GM12801 (cell line): ENCODE measurements around the gene TMEM208.

Experiments
- TF ChIP-seq, protein P1 (sequence below): IDR thresholded peaks from one replicate; pipeline ENCODE4 v1.5.1; 2011; ENCODE audit warnings: control low read depth; ENCODE audit not compliant: insufficient read length; ENCODE audit errors: extremely low read depth

The TMEM208 gene

DNA sequence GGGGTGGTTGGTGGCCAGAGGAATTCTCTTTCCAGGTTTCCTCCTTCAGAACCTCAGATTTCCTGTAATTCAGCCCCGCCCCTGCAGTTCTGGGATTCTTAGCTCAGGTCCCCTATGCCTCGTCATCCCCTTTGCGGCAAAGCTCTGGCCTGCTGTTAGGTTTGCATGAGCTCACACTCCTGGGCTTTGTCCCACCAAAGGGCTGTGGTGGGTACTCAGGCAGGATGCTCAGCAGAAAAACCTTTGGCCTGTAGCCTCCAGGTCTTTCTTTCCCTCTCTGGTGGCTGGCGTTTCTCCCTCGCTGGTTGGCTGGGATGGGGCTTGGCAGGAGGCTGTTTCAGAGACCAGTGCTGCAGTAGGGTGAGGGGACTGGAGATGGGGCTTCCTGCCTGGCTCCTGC is 42.8 kb downstream of the TMEM208 start:
- TF ChIP-seq, protein P1, sequence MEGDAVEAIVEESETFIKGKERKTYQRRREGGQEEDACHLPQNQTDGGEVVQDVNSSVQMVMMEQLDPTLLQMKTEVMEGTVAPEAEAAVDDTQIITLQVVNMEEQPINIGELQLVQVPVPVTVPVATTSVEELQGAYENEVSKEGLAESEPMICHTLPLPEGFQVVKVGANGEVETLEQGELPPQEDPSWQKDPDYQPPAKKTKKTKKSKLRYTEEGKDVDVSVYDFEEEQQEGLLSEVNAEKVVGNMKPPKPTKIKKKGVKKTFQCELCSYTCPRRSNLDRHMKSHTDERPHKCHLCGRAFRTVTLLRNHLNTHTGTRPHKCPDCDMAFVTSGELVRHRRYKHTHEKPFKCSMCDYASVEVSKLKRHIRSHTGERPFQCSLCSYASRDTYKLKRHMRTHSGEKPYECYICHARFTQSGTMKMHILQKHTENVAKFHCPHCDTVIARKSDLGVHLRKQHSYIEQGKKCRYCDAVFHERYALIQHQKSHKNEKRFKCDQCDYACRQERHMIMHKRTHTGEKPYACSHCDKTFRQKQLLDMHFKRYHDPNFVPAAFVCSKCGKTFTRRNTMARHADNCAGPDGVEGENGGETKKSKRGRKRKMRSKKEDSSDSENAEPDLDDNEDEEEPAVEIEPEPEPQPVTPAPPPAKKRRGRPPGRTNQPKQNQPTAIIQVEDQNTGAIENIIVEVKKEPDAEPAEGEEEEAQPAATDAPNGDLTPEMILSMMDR = no peak

DNA sequence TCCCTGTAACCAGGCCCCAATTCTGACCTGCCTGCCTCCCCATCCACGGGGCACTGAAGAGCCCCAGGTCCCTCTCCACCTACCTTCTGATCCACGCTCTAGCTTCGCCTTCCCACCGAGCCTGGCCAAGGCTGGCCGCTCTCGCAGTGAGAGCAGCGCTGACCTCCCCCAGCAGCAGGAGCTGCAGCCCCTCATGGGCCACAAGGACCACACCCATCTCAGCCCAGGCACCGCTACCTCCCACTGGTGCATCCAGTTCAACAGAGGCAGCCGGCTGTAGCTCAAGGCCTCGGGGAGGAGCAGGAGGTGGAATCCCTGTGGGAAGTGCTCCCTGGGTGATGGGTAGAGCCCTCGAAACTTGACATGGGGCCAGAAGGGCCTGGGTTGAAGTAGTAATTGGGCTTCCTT is 44.0 kb downstream of the TMEM208 start:
- TF ChIP-seq, protein P1 = no peak

DNA sequence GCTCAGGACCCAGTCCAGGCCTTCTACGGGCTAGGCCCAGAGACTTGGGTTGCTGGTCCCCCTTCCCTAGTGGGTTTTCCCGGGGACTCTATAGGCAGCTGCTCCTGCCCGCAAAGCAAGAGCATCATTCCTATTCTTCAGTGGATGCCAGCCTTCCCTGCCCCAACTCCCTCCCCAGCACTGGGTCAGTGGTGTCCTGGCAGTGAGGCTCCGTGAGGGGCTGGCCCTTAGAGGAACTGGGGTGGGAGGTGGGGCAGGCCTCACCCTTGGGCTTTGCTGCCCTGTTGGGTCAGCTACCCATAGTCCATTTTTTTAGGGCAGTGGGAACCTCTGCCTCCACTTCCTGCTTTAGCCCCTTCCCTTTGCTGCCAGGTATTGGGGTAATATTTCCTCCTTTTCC is 44.5 kb downstream of the TMEM208 start:
- TF ChIP-seq, protein P1 = no peak

DNA sequence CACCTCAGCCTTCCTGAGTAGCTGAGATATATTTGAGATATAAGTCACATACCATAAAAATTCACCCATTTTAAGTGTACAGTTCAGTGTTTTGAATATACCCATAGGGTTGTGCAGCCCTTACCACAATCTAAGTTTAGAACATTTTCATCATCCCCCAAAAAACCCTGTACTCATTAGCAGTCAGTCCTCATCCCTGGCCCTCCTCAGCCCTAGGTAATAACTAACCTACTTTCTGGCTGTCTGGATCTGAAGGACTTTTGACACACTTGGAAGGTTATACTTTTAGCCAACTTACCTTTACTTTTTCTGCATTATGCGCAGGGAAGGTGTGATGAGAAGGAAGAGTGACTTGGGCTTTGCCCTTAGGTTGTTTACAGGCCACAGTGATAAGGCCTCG is 48.4 kb downstream of the TMEM208 start:
- TF ChIP-seq, protein P1 = no peak

DNA sequence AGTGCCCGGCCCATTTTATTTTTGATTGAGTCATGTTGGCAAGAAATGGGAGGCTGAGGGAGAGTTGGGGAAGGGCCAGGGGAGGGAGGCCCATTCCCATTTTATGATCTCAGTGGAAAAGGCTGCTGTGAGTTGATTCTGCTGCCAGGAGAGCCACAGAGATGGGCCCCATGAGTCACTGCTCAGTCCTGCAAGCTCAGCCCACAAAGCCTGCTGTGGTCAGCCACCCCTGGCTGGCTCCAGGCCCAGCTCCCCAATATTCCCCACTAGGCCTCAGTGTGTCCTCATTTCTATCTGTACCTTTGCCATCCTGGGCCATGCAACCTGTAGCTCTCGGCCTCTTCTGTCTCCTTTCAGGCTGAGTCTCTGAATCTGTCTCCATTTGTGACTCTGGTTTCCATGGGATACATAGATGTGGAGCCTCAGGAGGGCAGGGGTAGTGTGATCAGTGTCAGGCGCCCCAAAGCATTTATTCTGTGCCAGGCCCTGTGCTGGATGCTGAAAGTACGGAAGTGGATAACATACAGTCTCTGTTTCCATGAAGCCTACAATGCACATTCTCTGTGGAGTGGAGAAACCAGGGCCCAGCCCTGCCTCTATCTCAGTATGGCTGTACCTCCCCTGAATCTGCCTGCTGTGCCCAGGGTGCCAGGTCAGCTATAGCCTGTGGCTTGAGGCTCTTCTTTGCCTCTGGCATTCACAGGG is 50.5 kb downstream of the TMEM208 start:
- TF ChIP-seq, protein P1 = no peak

DNA sequence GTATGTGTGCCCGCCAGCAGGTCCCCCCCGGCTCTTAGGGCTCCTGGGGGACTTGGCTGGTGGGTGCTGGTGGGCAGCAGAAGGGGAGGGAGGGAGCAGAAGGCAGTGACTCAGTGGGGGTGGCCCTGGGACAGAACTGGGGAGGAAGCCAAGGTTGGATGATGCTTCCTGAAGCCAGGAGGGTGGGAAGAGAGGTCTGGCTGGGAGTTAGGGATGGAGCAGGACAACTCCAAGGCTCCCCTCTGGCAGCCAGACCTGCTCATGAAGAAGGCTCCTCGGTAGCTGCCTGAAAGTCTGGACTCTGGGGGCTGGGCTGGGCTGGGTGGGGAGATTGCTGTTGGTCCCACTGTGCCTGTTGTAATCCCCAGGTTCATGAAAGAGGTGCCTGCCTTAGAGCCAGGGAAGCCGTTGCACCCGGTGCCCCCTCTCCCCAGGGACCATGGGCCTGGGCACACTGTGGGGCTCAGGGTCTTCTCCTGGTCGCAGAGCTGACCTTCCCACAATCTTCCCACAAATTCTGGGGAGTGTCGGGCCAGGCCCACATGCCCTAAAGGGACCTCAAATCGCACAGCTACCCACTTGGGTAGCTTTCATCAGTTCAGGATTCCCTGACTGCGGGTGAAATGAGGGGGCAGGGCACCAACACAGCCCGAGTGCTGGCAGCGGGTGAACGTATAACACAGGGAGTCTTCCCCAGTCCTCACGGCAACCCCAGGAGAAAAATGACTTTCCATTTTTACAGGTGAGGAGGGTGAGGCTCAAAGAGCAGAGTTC is 51.3 kb downstream of the TMEM208 start:
- TF ChIP-seq, protein P1 = no peak
